ENCODE results near the gene DCAF6. TPM values are rescaled to one million over a fixed set of nuclear protein-coding genes. Genes with fewer than 3 reads are reported as not detected.

DCAF6 gene
- total RNA-seq, 2 experiments from 2014 or later: 23.2 to 30.6 TPM

DNA sequence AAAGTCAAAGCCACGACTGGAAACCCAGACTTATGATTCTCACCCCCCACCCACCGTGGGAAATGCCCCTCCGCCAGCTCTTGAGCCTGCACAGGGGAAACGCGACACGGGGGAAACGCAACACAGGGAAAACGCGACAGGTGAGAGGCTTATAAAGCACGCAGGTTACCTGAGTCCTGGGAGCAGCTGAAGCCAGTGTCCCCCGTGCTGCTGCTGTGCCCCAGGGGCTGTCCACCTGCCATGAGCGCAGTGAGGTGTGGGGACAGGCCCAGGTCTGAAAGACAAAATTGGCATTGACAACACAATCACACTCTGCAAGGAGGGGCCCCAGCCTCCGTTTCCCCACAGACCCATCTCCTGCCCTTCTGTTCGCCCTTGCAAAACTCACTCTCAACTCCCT is 153.9 kb downstream of the DCAF6 start:
- Histone ChIP-seq H4K20me1 (ENCODE audit: insufficient read depth, low read length) (no peaks in the 10 kb centered on the region; the same call in 1 of the 2 replicates), H3K9me2 (ENCODE audit: insufficient read depth, low read length) (no peaks in the 10 kb centered on the region), H3K27ac (ENCODE audit: low read depth, low read length, poor library complexity, severe bottlenecking) (no peak overlapping the region), H3K4me1 (ENCODE audit: insufficient read depth, low read length, poor library complexity, severe bottlenecking) (no peaks in the 10 kb centered on the region), H3K9me3 (ENCODE audit: low read length) (no peaks in the 10 kb centered on the region), H3K79me2 (ENCODE audit: insufficient read depth, low read depth, low read length) (no peaks in the 10 kb centered on the region), H3K36me3 (ENCODE audit: insufficient read depth, low read length) (no peaks in the 10 kb centered on the region), H3K4me2 (ENCODE audit: low read length) (no peak overlapping the region), H2AFZ (ENCODE audit: low read length) (no peak overlapping the region), H3K4me3 (ENCODE audit: low read depth, low read length, poor library complexity, severe bottlenecking) (no peak overlapping the region)
- no peak for DNase-seq (ENCODE audit: low spot score)
- ChIA-PET CTCF (ENCODE audit: unreplicated experiment) (no interaction called here), POLR2A (no interaction called here)
- TF ChIP-seq EZH2phosphoT487 (IDR thresholded peaks at IDR 0.05; ENCODE audit: borderline replicate concordance, low read depth, low read length): no peak
- TF ChIP-seq, protein P1, sequence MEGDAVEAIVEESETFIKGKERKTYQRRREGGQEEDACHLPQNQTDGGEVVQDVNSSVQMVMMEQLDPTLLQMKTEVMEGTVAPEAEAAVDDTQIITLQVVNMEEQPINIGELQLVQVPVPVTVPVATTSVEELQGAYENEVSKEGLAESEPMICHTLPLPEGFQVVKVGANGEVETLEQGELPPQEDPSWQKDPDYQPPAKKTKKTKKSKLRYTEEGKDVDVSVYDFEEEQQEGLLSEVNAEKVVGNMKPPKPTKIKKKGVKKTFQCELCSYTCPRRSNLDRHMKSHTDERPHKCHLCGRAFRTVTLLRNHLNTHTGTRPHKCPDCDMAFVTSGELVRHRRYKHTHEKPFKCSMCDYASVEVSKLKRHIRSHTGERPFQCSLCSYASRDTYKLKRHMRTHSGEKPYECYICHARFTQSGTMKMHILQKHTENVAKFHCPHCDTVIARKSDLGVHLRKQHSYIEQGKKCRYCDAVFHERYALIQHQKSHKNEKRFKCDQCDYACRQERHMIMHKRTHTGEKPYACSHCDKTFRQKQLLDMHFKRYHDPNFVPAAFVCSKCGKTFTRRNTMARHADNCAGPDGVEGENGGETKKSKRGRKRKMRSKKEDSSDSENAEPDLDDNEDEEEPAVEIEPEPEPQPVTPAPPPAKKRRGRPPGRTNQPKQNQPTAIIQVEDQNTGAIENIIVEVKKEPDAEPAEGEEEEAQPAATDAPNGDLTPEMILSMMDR (conservative IDR thresholded peaks at IDR 0.05; ENCODE audit: low read length): no peak
- BruUV-seq (replicated peaks): no TSS peak
- intact Hi-C loops (cut with micrococcal nuclease; ENCODE audit: unreplicated experiment): no loop called here

GRCh38 chr1:168091063-168091462 is 154.6 kb downstream of the DCAF6 start:
- H2AFZ ChIP-seq (ENCODE audit: low read length): no peak overlapping the region
- no peaks in the 10 kb centered on the region for H3K9me2 ChIP-seq (ENCODE audit: insufficient read depth, low read length)
- intact Hi-C loops (cut with micrococcal nuclease; ENCODE audit: unreplicated experiment): no loop called here
- H3K4me1 ChIP-seq (ENCODE audit: insufficient read depth, low read length, poor library complexity, severe bottlenecking): no peaks in the 10 kb centered on the region
- no peak overlapping the region for H3K27ac ChIP-seq (ENCODE audit: low read depth, low read length, poor library complexity, severe bottlenecking)
- CTCF ChIA-PET (ENCODE audit: unreplicated experiment): no interaction called here
- no peak overlapping the region for H3K4me3 ChIP-seq (ENCODE audit: low read depth, low read length, poor library complexity, severe bottlenecking)
- no peaks in the 10 kb centered on the region for H3K36me3 ChIP-seq (ENCODE audit: insufficient read depth, low read length)
- BruUV-seq (replicated peaks): no TSS peak
- no peaks in the 10 kb centered on the region for H3K79me2 ChIP-seq (ENCODE audit: insufficient read depth, low read depth, low read length)
- POLR2A ChIA-PET: no interaction called here
- H3K4me2 ChIP-seq (ENCODE audit: low read length): no peak overlapping the region
- no peaks in the 10 kb centered on the region; the same call in 1 of the 2 replicates for H4K20me1 ChIP-seq (ENCODE audit: insufficient read depth, low read length)
- TF ChIP-seq EZH2phosphoT487 (IDR thresholded peaks at IDR 0.05; ENCODE audit: borderline replicate concordance, low read depth, low read length): no peak
- TF ChIP-seq, protein P1 (conservative IDR thresholded peaks at IDR 0.05; ENCODE audit: low read length): no peak
- H3K9me3 ChIP-seq (ENCODE audit: low read length): no peaks in the 10 kb centered on the region
- no peak for DNase-seq (ENCODE audit: low spot score)

GRCh38 chr1:168091720-168092550 is 155.5 kb downstream of the DCAF6 start:
- Histone ChIP-seq H3K4me3 (ENCODE audit: low read depth, low read length, poor library complexity, severe bottlenecking) (no peak overlapping the region), H3K9me3 (ENCODE audit: low read length) (no peaks in the 10 kb centered on the region), H3K27ac (ENCODE audit: low read depth, low read length, poor library complexity, severe bottlenecking) (no peak overlapping the region), H4K20me1 (ENCODE audit: insufficient read depth, low read length) (no peaks in the 10 kb centered on the region; the same call in 1 of the 2 replicates), H3K9me2 (ENCODE audit: insufficient read depth, low read length) (no peaks in the 10 kb centered on the region), H3K79me2 (ENCODE audit: insufficient read depth, low read depth, low read length) (no peaks in the 10 kb centered on the region), H3K4me1 (ENCODE audit: insufficient read depth, low read length, poor library complexity, severe bottlenecking) (no peaks in the 10 kb centered on the region), H3K36me3 (ENCODE audit: insufficient read depth, low read length) (no peaks in the 10 kb centered on the region), H2AFZ (ENCODE audit: low read length) (no peak overlapping the region), H3K4me2 (ENCODE audit: low read length) (no peak overlapping the region)
- BruUV-seq (replicated peaks): no TSS peak
- no peak for DNase-seq (ENCODE audit: low spot score)
- CTCF ChIA-PET (ENCODE audit: unreplicated experiment): no interaction called here
- TF ChIP-seq, protein P1 (conservative IDR thresholded peaks at IDR 0.05; ENCODE audit: low read length): no peak
- no peak for TF ChIP-seq EZH2phosphoT487 (IDR thresholded peaks at IDR 0.05; ENCODE audit: borderline replicate concordance, low read depth, low read length)
- intact Hi-C loops (cut with micrococcal nuclease; ENCODE audit: unreplicated experiment): no loop called here
- POLR2A ChIA-PET: no interaction called here
